HCEC 1CT (cell line): ENCODE data around the gene INSRR.

Experiments
- DNase-seq: peaks from one replicate; pipeline ENCODE4 v3.0.0-alpha.2; 2017

Gene INSRR

GRCh38 chr1:156847591-156848460 is 11.1 kb downstream of the INSRR start:
- DNase-seq = no peak

- no peak for DNase-seq
Measured at GRCh38 chr1:156846643-156847042, 12.3 kb downstream of the INSRR start.

- no peak for DNase-seq
Measured at GRCh38 chr1:156845953-156846545, 12.9 kb downstream of the INSRR start.

- DNase-seq = no peak
Measured at GRCh38 chr1:156845055-156845952, 13.6 kb downstream of the INSRR start.

GRCh38 chr1:156844638-156845037 is 14.3 kb downstream of the INSRR start:
- no peak for DNase-seq

- DNase-seq = no peak
Measured at GRCh38 chr1:156844102-156844501, 14.8 kb downstream of the INSRR start.

- DNase-seq = no peak
Measured at GRCh38 chr1:156842618-156843300, 16.2 kb downstream of the INSRR start.

- DNase-seq = no peak
Measured at GRCh38 chr1:156841295-156841855, 17.5 kb downstream of the INSRR start.

GRCh38 chr1:156840898-156841279 is 18.0 kb downstream of the INSRR start:
- no peak for DNase-seq

GRCh38 chr1:156840186-156840897 is 18.6 kb downstream of the INSRR start:
- DNase-seq = no peak

- DNase-seq = no peak
Measured at GRCh38 chr1:156839426-156840109, 19.3 kb downstream of the INSRR start.

GRCh38 chr1:156838972-156839371 is 19.9 kb downstream of the INSRR start:
- no peak for DNase-seq

GRCh38 chr1:156836892-156837291 is 22.0 kb downstream of the INSRR start:
- DNase-seq = no peak

GRCh38 chr1:156836041-156836654 is 22.8 kb downstream of the INSRR start:
- no peak for DNase-seq

GRCh38 chr1:156834322-156834721 is 24.6 kb downstream of the INSRR start:
- no peak for DNase-seq

- no peak for DNase-seq
Measured at GRCh38 chr1:156833603-156834002, 25.3 kb downstream of the INSRR start.

GRCh38 chr1:156832434-156832833 is 26.5 kb downstream of the INSRR start:
- DNase-seq = peak; percentile 23

GRCh38 chr1:156828400-156829124 is 30.4 kb downstream of the INSRR start:
- DNase-seq = no peak

GRCh38 chr1:156826630-156827029 is 32.3 kb downstream of the INSRR start:
- no peak for DNase-seq

- DNase-seq = no peak
Measured at GRCh38 chr1:156823210-156823790, 35.6 kb downstream of the INSRR start.
